ENCODE results near the gene RCN2. TPM values are rescaled to one million over a fixed set of nuclear protein-coding genes. Genes with fewer than 3 reads are reported as not detected.

RCN2 gene
- total RNA-seq, 1 donor from 2014 or later: 39.4 TPM

- H3K27me3 ChIP-seq: no peaks in the 10 kb centered on the region
- H3K4me3 ChIP-seq: no peak overlapping the region
- H3K4me1 ChIP-seq: no peaks in the 10 kb centered on the region
- DNase-seq (no peak), ATAC-seq (no peak)
- no peaks in the 10 kb centered on the region for H3K9me3 ChIP-seq
- intact Hi-C loops (cut with DNase I): no loop called here
- H3K36me3 ChIP-seq: peaks cover 37% of the 10 kb centered on the region
- no peak overlapping the region for H3K27ac ChIP-seq
- no peak for TF ChIP-seq CTCF (IDR thresholded peaks at IDR 0.05)
Measured at GRCh38 chr15:76939715-76940114, 8.2 kb downstream of the RCN2 start.

- no peak for ATAC-seq
- no peaks in the 10 kb centered on the region for H3K9me3 ChIP-seq
- TF ChIP-seq CTCF (IDR thresholded peaks at IDR 0.05): no peak
- intact Hi-C loops (cut with DNase I): no loop called here
- H3K27me3 ChIP-seq: no peaks in the 10 kb centered on the region
- H3K36me3 ChIP-seq: peaks cover 32% of the 10 kb centered on the region
- no peak overlapping the region for H3K27ac ChIP-seq
- no peak for DNase-seq
- H3K4me1 ChIP-seq: no peaks in the 10 kb centered on the region
- no peak overlapping the region for H3K4me3 ChIP-seq
Measured at GRCh38 chr15:76941636-76942035, 10.1 kb downstream of the RCN2 start.

- Histone ChIP-seq H3K27ac (no peak overlapping the region), H3K27me3 (no peaks in the 10 kb centered on the region), H3K4me1 (no peaks in the 10 kb centered on the region), H3K36me3 (peaks cover 35% of the 10 kb centered on the region), H3K4me3 (no peak overlapping the region), H3K9me3 (no peaks in the 10 kb centered on the region)
- DNase-seq (no peak), ATAC-seq (no peak)
- TF ChIP-seq CTCF (IDR thresholded peaks at IDR 0.05): no peak
- intact Hi-C loops (cut with DNase I): no loop called here
Measured at GRCh38 chr15:76942331-76942730, 10.8 kb downstream of the RCN2 start.

GRCh38 chr15:76945494-76946093, 14.0 kb downstream of the RCN2 start:
- no peak for TF ChIP-seq CTCF (IDR thresholded peaks at IDR 0.05)
- Histone ChIP-seq H3K27me3 (no peaks in the 10 kb centered on the region), H3K9me3 (no peaks in the 10 kb centered on the region), H3K4me3 (no peak overlapping the region), H3K36me3 (peaks cover 56% of the 10 kb centered on the region), H3K4me1 (no peaks in the 10 kb centered on the region), H3K27ac (no peak overlapping the region)
- ATAC-seq (no peak), DNase-seq (no peak)
- intact Hi-C loops (cut with DNase I): no loop called here

- TF ChIP-seq CTCF (IDR thresholded peaks at IDR 0.05): no peak
Measured at GRCh38 chr15:76947454-76947853, 15.9 kb downstream of the RCN2 start.

GRCh38 chr15:76951220-76951619, 19.7 kb downstream of the RCN2 start:
- Histone ChIP-seq H3K27ac (no peak overlapping the region), H3K4me3 (no peak overlapping the region), H3K36me3 (peaks cover 37% of the 10 kb centered on the region), H3K9me3 (no peaks in the 10 kb centered on the region), H3K27me3 (no peaks in the 10 kb centered on the region), H3K4me1 (no peaks in the 10 kb centered on the region)
- no peak for TF ChIP-seq CTCF (IDR thresholded peaks at IDR 0.05)
- DNase-seq (no peak), ATAC-seq (no peak)
- intact Hi-C loops (cut with DNase I): no loop called here

More at GRCh38 chr15:76947454-76947853, 15.9 kb downstream of the RCN2 start:
- Histone ChIP-seq H3K36me3 (peaks cover 60% of the 10 kb centered on the region), H3K4me1 (no peaks in the 10 kb centered on the region), H3K27ac (no peak overlapping the region), H3K27me3 (no peaks in the 10 kb centered on the region), H3K4me3 (no peak overlapping the region), H3K9me3 (no peaks in the 10 kb centered on the region)
- DNase-seq: no peak
- ATAC-seq: no peak
- intact Hi-C loops (cut with DNase I): no loop called here
